ENCODE measurements around the gene IPO4. TPM values are rescaled to one million over a fixed set of nuclear protein-coding genes. Genes with fewer than 3 reads are reported as not detected.

Gene IPO4
- total and polyA plus RNA-seq, 2 of the 13 experiments (the other 11 are each of a cell fraction or from before 2014, with no cell fraction given): 39.0 to 179 TPM

DNA sequence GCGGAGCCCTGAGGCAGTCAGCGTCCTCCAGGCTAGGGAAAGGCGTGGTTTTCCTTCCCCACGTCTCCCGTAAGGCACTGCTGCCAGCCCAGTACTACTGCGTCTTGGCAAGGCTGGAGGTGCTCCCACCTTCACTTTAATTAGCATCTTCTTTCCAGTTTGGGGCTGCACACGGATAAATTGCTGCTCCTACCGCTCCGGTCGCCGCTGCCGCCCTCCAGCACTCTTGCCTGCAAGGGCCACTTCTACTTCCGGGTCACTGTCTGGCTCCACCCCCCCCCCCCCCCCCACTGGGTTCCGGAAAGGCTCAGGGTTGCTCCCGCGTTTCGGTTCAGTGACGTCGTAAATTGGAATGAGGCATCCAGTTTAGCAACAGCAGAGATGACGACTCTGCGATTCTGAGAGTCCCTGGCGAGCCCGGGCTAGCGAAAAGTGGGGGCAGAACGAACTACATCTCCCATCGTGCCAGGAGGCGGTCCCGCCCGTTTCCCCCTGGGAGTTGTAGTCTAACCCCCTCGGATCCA lies 43.6 kb upstream of the IPO4 start, which contains the start of gene NEDD8 (continued):
- TF ChIP-seq, protein P1, sequence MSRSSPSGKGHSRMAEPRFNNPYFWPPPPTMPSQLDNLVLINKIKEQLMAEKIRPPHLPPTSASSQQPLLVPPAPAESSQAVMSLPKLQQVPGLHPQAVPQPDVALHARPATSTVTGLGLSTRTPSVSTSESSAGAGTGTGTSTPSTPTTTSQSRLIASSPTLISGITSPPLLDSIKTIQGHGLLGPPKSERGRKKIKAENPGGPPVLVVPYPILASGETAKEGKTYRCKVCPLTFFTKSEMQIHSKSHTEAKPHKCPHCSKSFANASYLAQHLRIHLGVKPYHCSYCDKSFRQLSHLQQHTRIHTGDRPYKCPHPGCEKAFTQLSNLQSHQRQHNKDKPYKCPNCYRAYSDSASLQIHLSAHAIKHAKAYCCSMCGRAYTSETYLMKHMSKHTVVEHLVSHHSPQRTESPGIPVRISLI (CRISPR knock-in tag; IDR thresholded peaks at IDR 0.05; ENCODE audit: borderline replicate concordance): no peak
- TF ChIP-seq, protein P2, sequence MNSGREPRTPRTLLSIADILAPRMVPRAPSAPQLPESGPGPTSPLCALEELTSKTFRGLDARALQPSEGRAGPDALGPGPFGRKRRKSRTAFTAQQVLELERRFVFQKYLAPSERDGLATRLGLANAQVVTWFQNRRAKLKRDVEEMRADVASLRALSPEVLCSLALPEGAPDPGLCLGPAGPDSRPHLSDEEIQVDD (CRISPR knock-in tag; IDR thresholded peaks at IDR 0.05; ENCODE audit: borderline replicate concordance): no peak
- TF ChIP-seq MIER3 (CRISPR knock-in tag; IDR thresholded peaks at IDR 0.05; ENCODE audit: borderline replicate concordance) (no peak; the same call in 1 of the 2 replicates), HCFC1 (IDR thresholded peaks at IDR 0.05; ENCODE audit: low read depth, low read length) (peak; percentile 98), ZNF547 (CRISPR knock-in tag; IDR thresholded peaks at IDR 0.05) (peak; percentile 93), ZSCAN29 (CRISPR knock-in tag; conservative IDR thresholded peaks at IDR 0.05) (no peak; the same call in 1 of the 2 replicates), ZNF550 (CRISPR knock-in tag; IDR thresholded peaks at IDR 0.05; ENCODE audit: borderline replicate concordance) (no peak; the same call in 1 of the 2 replicates), PTBP1 (IDR thresholded peaks at IDR 0.05; ENCODE audit: low read depth, low read length, poor library complexity, severe bottlenecking) (no peak), ZNF850 (CRISPR knock-in tag; conservative IDR thresholded peaks at IDR 0.05) (no peak), ZNF746 (CRISPR knock-in tag; IDR thresholded peaks at IDR 0.05) (peak; percentile 60; the same call in 1 of the 2 replicates)
- TF ChIP-seq, protein P3, sequence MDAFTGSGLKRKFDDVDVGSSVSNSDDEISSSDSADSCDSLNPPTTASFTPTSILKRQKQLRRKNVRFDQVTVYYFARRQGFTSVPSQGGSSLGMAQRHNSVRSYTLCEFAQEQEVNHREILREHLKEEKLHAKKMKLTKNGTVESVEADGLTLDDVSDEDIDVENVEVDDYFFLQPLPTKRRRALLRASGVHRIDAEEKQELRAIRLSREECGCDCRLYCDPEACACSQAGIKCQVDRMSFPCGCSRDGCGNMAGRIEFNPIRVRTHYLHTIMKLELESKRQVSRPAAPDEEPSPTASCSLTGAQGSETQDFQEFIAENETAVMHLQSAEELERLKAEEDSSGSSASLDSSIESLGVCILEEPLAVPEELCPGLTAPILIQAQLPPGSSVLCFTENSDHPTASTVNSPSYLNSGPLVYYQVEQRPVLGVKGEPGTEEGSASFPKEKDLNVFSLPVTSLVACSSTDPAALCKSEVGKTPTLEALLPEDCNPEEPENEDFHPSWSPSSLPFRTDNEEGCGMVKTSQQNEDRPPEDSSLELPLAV (CRISPR knock-in tag; conservative IDR thresholded peaks at IDR 0.05; ENCODE audit: low read depth): no peak
- TF ChIP-seq, protein P4, sequence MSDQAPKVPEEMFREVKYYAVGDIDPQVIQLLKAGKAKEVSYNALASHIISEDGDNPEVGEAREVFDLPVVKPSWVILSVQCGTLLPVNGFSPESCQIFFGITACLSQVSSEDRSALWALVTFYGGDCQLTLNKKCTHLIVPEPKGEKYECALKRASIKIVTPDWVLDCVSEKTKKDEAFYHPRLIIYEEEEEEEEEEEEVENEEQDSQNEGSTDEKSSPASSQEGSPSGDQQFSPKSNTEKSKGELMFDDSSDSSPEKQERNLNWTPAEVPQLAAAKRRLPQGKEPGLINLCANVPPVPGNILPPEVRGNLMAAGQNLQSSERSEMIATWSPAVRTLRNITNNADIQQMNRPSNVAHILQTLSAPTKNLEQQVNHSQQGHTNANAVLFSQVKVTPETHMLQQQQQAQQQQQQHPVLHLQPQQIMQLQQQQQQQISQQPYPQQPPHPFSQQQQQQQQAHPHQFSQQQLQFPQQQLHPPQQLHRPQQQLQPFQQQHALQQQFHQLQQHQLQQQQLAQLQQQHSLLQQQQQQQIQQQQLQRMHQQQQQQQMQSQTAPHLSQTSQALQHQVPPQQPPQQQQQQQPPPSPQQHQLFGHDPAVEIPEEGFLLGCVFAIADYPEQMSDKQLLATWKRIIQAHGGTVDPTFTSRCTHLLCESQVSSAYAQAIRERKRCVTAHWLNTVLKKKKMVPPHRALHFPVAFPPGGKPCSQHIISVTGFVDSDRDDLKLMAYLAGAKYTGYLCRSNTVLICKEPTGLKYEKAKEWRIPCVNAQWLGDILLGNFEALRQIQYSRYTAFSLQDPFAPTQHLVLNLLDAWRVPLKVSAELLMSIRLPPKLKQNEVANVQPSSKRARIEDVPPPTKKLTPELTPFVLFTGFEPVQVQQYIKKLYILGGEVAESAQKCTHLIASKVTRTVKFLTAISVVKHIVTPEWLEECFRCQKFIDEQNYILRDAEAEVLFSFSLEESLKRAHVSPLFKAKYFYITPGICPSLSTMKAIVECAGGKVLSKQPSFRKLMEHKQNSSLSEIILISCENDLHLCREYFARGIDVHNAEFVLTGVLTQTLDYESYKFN (CRISPR knock-in tag; conservative IDR thresholded peaks at IDR 0.05): no peak
- TF ChIP-seq, protein P5, sequence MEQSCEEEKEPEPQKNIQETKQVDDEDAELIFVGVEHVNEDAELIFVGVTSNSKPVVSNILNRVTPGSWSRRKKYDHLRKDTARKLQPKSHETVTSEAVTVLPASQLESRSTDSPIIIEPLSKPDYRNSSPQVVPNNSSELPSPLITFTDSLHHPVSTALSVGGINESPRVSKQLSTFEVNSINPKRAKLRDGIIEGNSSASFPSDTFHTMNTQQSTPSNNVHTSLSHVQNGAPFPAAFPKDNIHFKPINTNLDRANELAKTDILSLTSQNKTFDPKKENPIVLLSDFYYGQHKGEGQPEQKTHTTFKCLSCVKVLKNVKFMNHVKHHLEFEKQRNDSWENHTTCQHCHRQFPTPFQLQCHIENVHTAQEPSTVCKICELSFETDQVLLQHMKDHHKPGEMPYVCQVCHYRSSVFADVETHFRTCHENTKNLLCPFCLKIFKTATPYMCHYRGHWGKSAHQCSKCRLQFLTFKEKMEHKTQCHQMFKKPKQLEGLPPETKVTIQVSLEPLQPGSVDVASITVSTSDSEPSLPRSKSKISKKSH (CRISPR knock-in tag; IDR thresholded peaks at IDR 0.05; ENCODE audit: borderline replicate concordance): no peak; the same call in 1 of the 2 replicates
- TF ChIP-seq, protein P6, sequence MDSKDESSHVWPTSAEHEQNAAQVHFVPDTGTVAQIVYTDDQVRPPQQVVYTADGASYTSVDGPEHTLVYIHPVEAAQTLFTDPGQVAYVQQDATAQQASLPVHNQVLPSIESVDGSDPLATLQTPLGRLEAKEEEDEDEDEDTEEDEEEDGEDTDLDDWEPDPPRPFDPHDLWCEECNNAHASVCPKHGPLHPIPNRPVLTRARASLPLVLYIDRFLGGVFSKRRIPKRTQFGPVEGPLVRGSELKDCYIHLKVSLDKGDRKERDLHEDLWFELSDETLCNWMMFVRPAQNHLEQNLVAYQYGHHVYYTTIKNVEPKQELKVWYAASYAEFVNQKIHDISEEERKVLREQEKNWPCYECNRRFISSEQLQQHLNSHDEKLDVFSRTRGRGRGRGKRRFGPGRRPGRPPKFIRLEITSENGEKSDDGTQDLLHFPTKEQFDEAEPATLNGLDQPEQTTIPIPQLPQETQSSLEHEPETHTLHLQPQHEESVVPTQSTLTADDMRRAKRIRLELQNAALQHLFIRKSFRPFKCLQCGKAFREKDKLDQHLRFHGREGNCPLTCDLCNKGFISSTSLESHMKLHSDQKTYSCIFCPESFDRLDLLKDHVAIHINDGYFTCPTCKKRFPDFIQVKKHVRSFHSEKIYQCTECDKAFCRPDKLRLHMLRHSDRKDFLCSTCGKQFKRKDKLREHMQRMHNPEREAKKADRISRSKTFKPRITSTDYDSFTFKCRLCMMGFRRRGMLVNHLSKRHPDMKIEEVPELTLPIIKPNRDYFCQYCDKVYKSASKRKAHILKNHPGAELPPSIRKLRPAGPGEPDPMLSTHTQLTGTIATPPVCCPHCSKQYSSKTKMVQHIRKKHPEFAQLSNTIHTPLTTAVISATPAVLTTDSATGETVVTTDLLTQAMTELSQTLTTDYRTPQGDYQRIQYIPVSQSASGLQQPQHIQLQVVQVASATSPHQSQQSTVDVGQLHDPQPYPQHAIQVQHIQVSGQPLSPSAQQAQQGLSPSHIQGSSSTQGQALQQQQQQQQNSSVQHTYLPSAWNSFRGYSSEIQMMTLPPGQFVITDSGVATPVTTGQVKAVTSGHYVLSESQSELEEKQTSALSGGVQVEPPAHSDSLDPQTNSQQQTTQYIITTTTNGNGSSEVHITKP (CRISPR knock-in tag; IDR thresholded peaks at IDR 0.05; ENCODE audit: low read depth): peak; percentile 76; the same call in 1 of the 2 replicates
- TF ChIP-seq, protein P7, sequence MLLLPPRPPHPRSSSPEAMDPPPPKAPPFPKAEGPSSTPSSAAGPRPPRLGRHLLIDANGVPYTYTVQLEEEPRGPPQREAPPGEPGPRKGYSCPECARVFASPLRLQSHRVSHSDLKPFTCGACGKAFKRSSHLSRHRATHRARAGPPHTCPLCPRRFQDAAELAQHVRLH (CRISPR knock-in tag; IDR thresholded peaks at IDR 0.05; ENCODE audit: borderline replicate concordance, low read depth): peak; percentile 27; the same call in 1 of the 2 replicates

All from HepG2 (cell line).